ENCODE data around the gene CTCFL.
A peak's percentile ranks its signal among the peaks of the same experiment; 100 is the strongest.
"Not testable (repeated sequence)": the region's sequence is repeated elsewhere in the genome, so short reads cannot be mapped to it uniquely, and the experiment has no call there.

The CTCFL gene

GRCh38 chr20:57508381-57508780 lies 16.6 kb downstream of the CTCFL start:
- DNase-seq: no peak

GRCh38 chr20:57507477-57507876 lies 17.5 kb downstream of the CTCFL start:
- peak; percentile 65 for DNase-seq

- DNase-seq: no peak
Observed at GRCh38 chr20:57505979-57506378, 19.0 kb downstream of the CTCFL start.

DNA sequence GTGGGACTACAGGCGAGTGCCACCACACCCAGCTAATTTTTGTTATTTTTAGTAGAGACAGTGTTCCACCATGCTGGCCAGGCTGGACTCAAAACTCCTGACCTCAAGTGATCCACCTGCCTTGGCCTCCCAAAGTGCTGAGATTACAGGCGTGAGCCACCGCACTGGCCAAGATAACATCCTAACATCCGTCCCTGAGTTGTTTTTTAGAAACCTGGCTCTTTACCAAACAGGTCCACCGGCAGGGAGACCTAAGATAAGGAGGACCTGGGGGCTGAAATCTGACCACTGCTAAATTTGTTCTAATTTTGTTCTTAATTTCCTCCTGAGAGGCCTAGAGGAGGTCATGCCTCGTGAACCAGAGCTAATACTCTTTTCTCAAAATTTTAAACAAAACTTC lies 20.5 kb downstream of the CTCFL start:
- no peak for DNase-seq

- no peak for DNase-seq
Observed at GRCh38 chr20:57503035-57503658, 21.8 kb downstream of the CTCFL start.

DNA sequence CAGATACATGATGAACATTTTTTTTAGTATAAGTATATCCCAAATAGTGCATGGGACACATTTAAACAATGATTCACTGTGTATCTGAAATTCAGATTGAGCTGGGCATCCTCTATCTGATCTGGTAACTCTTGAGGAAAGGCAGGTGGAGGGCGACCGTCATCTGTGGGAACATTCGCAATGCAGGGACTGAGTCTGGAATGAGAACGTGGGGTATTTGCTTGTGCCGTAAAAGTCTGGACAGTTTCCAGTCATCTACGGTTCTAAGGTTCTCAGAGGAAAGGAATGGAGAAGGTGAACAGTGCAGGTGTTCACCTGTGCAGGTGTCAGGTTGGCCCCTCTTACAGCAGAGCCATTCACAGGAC lies 22.6 kb downstream of the CTCFL start:
- DNase-seq: no peak

DNA sequence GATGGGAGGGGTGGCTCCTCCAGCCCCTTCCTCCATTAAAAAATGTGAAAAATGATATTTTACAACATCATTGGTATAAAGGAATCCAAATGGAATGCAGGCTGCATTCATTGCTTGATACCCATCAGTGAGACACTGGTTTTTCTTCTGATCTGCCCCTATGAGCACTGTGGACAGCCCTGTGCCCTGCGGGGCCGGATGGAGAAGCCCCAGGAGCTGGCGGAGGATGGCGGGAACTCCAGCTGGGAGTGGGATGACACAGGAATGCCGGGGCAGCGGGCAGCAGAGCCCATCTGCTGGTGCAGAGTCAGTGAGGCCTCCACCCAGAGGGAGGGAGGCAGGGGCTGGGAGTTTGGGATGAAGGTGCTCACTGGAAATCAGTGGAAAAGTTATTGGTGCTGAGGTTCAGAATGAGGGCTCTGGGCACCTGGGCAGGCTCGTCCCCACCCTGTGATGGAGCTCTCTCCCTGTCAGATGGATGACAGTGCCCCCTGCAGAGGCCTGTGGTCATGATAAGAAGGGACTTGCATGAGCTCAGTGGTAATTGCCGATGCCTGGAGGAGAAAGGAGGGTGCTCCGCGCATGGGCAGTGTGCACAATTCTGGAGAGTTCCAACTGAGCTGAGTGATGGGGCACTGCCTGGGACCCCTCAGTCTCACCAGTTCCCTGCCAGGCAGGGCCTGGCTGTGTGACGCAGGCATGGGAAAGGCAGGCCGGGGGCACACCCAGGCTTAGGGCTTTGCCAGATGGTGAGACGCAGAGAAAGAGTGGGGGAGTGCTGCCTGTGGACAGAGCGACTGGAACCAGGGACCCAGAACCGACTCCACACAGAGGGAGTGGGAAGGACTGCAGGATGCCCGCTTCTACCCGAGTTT lies 23.2 kb downstream of the CTCFL start:
- no peak for DNase-seq

- no peak for DNase-seq
Observed at GRCh38 chr20:57500962-57501361, 24.0 kb downstream of the CTCFL start.

- no peak for DNase-seq
Observed at GRCh38 chr20:57500235-57500634, 24.7 kb downstream of the CTCFL start.

DNA sequence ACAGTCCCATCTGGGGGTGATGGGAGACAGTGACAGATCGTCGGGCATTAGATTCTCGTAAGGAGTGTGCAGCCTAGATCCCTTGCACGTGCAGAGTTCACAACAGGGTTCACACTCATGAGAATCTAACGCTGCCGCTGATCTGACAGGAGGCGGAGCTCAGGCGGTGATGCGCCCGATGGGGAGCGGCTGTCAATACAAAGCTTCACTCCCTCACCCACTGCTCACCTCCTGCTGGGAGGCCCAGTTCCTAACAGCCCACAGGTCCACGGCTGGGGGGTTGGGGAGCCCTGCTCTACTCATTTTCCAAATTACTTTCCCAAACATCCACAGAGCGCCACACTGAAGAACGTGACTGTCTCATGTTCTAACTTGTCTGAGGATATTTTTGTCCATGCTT lies 25.3 kb downstream of the CTCFL start:
- no peak for DNase-seq

DNA sequence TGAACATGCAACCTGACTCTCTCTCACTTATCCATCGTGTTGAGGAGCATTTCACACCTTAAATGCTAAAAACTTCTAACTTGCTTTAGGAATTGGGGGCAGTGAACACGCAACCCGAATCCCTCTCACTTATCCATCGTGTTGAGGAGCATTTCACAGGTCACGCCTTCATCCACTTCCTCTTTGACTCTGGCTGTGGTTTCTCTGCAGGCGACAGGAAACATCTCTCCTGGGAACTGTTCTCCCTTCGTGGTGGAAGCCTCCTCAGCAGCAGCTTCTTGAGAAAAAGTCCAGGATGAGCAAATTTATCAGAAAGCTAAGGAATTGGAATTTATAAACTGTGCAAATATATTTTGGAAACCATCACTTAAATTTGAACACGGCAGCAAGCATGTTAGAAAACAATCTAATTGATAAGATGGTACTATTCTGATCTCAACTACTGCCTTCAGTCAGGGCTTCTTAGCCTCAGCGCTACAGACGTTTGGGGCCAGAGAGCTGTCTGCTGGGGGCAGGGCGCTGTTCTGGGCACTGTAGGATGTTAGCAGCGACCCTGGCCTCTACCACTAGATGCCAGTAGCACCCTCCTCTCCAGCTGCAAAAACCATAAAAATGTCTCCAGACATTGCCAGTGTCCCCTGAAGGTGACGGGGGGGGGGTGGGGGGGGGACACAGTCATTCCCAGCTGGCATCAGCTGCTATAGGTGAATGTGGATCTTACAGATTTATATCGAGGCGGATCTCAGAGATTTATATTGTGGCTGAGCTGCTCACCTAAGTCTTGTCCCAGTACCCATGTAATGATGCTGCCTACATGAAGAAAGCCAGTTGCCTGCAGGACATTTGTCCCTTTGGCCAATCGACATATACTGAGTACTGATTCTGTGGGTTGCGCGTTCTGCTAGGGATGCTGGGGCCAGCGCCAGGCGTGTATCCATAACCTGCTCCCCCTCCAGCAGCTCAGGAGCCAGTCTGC lies 26.2 kb downstream of the CTCFL start:
- no peak for DNase-seq

- no peak for DNase-seq
Observed at GRCh38 chr20:57496592-57496991, 28.3 kb downstream of the CTCFL start.

DNA sequence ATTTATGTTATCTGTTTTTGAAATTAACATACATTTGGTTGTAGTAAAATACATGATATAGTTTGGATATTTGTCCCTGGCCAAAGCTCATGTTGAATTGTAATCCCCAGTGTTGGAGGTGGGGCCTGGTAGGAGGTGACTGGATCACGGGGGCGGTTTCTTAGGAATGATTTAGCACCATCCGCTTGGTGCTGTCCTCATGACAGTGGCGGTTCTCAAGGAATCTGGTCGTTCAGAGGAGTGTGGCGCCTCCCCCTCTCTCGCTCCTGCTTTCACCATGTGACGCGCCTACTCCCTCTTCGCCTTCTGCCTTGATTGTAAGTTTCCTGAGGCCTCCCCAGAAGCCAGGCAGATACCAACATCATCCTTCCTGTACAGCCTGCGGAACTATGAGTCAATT lies 29.0 kb downstream of the CTCFL start:
- DNase-seq: no peak

DNA sequence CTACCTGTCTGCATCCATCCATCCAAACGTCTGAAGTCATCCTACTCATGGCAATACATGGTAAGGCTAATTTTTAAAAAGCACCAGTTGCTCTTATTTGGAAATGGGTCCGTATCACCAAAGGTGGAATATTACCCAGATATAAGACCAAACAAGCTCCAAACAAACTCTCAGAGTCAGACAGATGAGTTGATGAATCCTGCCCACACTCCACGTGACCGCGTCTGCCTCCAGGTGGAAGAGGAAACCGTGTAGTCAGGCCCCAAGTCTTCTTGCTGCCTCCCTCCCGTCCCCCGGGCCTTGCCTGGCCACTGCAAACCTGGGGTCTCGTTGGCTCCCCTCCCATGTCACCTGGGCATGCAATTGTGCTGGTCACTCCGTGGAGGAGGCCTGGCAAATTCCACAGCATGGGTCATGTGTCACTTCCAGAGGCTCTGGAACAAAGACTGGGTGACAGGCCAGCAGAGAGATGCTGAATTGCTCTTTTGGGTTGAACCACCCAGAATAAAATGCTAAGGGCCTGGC lies 31.8 kb downstream of the CTCFL start:
- DNase-seq: no peak

- DNase-seq: no peak
Observed at GRCh38 chr20:57491373-57491772, 33.6 kb downstream of the CTCFL start.

- DNase-seq: not testable (repeated sequence)
Observed at GRCh38 chr20:57488277-57488676, 36.7 kb downstream of the CTCFL start.

- DNase-seq: no peak
Observed at GRCh38 chr20:57485770-57486169, 39.2 kb downstream of the CTCFL start.

DNA sequence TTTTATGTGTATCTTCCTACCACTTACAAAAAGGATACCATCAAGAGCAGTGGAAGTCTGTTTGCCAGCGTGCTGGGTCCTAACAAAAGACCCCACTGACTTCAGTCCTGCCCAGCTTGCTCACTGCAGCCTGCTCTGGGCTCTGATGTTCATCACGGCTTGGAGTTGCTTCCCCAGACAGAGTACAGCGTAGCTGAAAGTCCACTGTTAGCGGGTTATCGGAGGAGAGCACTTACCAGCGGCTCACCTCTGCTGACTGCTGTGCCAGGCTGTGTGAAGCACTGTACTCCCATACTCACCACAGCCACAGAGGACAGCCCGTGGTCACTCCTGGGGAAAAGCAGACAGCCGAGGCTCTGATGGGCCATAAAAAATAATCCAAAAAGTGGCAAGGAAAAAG lies 40.2 kb downstream of the CTCFL start:
- no peak for DNase-seq

GRCh38 chr20:57483287-57484050 lies 41.5 kb downstream of the CTCFL start:
- no peak for DNase-seq

- DNase-seq: no peak
Observed at GRCh38 chr20:57482796-57483195, 42.1 kb downstream of the CTCFL start.

- no peak for DNase-seq
Observed at GRCh38 chr20:57482148-57482547, 42.8 kb downstream of the CTCFL start.

DNA sequence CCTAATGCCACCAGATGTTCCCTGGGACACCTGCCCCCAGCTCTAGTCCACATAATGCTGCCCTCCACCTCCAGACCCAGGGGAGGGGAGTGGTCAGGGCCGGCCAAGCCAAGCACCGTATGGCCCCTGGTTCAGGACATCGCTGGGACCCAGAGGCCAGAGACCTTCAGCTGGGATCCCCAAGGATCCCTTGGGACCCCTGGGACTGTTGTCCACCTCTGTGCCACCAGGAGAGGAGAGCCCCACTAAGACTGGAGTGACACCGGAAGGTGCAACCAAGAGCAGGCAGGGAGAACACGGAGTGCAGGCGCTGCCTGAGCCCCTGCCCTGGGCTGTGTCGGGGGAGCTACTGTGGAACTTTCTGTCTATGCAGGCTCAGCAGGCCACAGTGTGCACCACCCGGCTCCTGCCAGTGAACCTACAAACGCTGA lies 43.6 kb downstream of the CTCFL start:
- no peak for DNase-seq

Measured in right forelimb (tissue), 1 donor.